Putamen (tissue), 1 donor: ENCODE data around the gene KLF17.
"Not testable (repeated sequence)": the region's sequence is repeated elsewhere in the genome, so short reads cannot be mapped to it uniquely, and the experiment has no call there.

Source experiments
- DNase-seq: peaks from one replicate; pipeline ENCODE4 v3.0.0-alpha.2; 2016; ENCODE audit warnings: low spot score

KLF17 gene

DNA sequence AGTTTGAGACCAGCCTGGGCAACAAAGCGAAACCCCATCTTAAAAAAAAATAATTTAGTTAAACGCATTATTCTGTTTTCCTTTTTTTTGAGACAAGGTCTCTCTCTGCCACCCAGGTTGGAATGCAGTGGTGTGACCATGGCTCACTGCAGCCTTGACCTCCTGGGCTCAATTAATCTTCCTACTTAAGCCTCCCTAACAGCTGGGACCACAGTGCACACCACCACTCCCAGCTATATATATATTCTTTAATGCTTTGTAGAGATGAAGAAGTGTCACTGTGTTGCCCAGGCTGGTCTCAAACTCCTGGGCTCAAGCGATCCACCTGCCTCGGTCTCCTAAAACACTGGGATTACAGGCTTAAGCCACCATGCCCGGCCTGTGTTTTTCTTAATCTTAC lies 7.7 kb upstream of the KLF17 start:
- DNase-seq = no peak

DNA sequence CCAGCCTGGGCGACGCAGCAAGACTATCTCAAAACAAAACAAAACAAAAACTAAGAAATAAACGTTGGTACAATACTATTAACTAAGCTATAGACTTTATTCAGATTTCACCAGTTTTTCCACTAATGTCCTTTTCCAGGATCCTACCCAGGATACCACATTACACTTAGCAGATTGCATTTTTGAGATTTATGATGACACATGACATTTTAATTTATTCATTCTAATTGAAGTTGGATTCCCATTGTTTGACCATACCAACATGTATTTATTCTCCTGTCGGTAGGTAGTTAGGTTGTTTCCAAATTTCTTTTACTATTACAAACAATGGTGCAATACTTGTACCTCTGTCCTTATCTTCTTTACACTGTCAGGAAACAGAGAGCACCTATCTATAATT lies 6.8 kb upstream of the KLF17 start:
- no peak for DNase-seq

DNA sequence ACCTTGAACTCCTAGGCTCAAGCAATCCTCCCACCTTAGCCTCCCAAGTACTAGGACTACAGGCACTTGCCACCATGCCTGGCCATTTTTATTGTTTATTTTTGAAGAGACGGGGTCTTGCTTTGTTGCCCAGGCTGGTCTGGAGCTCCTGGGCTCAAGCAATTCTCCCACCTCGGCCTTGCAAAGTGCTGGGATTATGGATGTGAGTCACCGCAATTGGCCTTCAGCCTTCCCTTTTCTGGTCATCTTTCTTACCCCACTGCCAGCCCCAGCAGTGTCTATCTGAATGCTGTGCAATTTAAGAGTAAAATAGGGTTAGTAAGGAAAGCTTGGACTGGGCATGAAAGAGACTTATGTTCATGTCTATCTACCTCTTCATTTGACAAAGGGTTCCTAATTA lies 6.1 kb upstream of the KLF17 start:
- no peak for DNase-seq

DNA sequence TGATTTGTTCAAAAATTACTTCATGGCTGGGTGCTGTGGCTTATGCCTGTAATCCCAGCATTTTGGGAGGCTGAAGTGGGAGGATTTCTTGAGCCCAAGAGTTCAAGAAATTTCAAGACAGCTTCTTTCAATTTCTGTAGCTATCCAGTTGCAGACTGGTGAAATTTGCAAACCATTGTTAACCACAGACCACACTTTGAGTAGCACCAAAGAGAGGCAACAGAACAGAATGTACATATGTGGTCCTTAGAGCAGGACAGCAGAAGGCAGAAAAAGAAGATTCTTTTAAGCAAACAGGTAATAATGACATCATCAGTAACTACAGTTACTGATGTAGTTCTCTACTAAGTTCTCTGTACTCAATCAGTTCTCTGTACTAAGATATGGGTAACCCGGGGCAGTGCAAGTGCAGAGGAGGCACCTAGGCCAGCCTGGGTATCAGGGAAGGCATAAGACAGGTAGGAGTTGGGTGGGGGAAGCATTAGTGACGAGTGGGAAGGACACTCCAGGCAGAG lies 5.5 kb upstream of the KLF17 start:
- DNase-seq = no peak

DNA sequence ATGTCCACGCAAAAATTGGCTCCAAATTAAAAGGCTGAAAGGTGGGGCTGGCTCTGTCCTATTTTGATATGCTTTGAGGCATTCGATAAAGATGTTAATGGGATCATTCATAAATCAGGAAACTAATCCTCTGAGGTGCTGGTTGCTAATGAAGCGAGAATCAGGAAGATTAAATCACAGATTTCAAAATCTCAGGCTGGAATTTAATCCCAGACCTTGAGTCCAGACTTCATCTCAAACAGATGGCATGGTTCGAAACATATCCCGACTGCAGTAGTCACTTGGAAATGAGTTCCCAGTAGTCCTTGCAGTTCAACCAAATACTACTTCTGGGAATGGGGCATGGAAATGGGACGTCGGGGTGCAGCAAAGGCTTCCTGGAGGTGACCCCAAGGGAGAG lies 4.5 kb upstream of the KLF17 start:
- DNase-seq = no peak

DNA sequence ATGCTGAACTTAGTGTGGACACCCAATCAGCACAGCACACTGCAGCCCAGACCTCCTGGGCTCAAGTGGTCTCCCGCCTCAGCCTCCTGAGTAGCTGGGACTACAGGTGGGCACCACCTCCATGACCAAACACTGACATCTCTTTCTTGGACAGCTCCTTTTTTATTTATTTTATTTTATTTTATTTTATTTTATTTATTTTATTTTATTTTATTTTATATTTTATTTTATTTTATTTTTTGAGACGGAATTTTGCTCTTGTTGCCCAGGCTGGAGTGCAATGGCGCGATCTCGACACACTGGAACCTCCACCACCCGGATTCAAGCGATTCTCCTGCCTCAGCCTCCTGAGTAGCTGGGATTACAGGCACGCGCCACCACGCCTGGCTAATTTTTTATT lies 1.3 kb upstream of the KLF17 start:
- not testable (repeated sequence) for DNase-seq

DNA sequence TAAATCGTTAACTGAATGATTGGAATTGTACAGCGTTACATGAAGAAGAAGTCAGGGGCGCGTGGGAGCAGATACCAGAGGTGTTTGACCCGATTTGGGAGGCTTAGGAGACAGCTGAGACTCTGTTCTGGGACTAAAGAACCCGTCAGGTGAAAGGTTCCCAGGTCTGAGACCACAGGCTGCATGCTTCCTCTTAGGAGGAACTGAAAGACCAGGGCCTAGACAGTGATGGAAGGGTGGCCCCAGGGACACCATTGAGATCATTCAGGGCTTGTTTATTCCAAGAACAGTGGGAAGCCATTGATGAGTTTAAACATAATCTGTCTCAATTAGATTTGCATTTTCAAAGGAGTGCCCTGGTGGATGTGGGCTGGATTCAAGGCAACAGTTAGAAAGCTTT lies 904 bp downstream of the KLF17 start:
- no peak for DNase-seq

DNA sequence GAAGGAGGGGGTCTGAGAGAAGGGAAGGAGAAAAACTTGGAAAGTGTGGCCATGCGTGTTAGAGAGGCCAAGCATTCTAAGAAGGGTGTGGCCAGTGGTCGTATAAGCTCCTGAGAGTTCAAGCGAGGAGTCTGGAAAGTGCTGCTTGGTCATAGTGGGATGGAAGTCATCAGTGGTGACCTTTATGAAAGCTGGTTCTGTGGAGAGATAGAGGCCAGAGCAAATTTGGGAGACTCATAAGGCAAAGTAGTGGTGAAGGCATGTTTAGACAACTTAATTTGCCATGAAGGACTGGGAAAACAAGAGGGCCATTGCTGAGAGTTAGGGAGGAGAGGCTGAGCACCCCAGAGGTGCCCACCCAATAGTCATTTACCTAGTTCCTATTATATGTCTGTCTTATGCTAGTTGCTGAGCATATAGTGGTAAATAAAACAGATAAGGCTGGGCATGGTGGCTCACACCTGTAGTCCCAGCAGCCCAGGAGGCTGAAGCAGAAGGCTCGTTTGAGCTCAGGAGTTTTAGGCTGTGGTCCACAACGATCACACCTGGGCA lies 1.9 kb downstream of the KLF17 start:
- DNase-seq = no peak

DNA sequence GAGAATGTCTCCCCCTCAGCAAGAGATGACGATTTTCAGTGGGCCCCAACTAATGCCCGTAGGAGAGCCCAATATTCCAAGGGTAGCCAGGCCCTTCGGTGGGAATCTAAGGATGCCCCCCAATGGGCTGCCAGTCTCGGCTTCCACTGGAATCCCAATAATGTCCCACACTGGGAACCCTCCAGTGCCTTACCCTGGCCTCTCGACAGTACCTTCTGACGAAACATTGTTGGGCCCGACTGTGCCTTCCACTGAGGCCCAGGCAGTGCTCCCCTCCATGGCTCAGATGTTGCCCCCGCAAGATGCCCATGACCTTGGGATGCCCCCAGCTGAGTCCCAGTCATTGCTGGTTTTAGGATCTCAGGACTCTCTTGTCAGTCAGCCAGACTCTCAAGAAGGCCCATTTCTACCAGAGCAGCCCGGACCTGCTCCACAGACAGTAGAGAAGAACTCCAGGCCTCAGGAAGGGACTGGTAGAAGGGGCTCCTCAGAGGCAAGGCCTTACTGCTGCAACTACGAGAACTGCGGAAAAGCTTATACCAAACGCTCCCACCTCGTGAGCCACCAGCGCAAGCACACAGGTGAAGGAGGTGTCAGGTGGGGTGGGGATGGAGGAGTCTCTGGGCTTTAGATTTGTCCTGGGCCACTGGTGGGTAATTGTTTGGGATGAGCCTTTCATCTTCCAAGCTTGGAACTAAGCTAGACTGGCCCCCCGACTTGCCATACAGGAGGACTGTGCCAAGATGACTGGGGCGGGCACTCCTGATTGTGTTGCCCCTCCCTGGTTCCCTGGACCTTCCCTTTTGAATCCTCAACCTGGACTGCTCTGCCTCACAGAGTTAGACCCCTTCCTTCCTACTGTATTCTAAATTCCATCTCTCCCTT lies 11.2 kb downstream of the KLF17 start:
- no peak for DNase-seq

DNA sequence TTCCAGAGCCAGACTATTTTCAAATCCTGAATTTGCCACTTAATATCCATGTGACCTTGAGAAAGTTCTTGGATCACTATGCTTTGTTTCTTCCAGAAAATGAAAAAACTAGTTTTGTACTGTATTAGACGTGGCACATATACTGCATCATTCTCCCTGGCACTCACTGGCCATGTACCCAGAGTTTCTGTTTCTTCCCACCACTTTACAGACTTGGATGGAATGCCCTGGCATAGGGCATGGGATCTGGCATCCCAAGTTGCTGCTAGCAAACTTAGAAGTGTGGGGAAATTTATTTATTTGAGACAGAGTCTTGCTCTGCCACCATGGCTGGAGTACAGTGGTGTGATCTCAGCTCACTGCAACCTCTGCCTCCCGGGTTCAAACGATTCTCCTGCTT lies 12.8 kb downstream of the KLF17 start:
- no peak for DNase-seq

DNA sequence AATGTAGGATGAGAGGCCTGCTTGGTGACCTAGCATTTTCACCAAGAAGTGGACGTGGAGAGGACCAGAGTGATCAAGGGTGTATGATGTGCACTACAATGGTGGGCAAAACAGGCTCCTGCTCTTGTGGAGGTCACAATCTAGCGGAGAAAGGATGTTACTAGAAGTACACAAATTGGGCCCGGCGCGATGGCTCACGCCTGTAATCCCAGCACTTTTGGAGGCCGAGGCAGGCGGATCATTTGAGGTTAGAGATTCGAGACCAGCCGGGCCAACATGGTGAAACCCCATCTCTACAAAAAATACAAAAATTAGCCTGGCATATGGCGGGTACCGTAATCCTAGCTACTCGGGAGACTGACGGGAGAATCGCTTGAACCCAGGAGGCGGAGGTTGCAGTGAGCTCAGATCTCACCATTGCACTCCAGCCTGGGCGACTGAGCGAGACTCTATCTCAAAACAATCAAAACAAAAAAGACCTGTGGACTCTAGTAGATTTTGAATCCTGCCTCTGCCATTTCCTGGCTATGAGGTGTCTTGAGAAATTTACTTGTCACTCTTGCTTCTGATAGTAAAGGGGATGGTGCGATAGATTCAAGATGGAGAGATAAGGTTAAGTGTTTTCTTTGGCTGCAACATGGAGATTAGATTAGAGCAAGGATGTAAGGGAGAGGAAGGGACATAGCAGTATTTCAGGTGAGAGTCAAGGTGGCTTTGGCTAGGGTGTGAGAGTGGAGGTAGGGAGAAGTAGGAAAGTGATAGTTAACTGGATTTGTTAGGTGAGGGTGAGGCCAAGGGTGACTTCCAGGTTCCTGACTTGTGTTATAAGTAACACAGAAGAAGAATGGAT lies 15.7 kb downstream of the KLF17 start:
- DNase-seq = no peak

DNA sequence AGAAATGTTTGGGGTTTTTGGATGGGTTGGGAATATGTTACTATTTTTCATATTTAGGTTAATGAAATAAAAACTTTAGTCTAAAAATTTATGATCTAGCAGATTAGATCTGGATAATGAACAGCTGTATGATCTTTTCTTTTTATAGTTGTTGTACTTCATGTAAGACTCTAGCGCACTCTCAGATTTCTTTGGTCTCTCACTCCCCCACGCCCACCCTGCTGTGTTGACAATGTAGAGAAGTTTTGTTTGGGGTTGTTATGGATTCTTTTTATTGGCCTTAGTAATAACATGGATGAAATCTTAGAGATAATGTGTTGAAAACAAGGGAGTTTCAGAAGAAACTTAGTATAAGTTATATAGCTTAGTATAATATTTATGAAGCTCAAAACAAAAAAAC lies 17.3 kb downstream of the KLF17 start:
- DNase-seq = no peak

DNA sequence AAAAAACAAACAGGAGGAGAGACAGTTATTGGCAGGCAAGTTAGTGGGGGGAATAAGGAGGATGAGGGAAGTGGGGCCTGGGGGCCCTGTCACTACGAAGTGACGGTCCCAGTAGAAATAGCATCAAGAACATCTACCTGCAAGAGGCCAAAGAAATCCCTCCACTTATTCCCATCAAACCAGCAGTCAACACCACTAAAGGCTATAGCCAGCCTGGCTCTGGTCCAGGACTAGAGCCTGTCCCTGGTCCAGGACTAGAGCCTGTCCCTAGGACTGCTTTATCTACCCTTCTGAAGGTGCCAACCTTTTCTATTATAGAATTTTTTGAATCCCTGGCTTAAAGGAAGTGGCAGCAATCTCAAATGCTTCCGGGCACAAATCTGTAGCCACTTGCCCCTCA lies 19.6 kb downstream of the KLF17 start:
- no peak for DNase-seq

DNA sequence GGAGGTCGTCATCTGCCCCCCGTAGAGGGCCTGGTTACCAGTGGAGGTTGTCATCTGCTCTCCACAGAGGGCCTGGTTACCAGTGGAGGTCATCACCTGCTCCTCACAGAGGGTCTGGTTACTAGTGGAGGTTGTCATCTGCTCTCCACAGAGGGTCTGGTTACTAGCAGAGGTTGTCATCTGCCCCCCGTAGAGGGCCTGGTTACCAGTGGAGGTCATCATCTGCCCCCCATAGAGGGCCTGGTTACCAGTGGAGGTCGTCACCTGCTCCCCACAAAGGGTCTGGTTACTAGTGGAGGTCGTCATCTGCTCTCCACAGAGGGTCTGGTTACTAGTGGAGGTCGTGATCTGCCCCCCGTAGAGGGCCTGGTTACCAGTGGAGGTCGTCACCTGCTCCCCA lies 20.9 kb downstream of the KLF17 start:
- not testable (repeated sequence) for DNase-seq

DNA sequence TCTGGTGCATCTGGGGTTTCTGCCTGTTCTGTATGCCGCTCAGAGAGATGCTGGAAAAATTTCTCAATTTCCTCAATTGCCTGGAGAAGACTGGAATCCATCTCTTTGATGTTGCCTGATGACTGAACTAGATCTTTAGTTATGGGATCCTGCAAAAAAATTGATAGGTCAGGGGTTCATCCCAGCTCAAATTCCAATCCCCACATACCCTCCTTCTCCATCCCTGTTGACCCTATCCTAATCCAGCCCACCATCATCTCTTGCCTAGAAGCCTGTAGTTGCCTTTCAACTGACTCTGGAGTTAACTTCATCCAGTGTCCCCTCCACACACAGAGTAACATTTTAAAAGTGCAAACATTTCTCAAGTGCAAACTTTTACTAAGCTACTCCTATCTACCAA lies 22.9 kb downstream of the KLF17 start, which contains the start of gene KLF18:
Gene KLF18, minus strand, starts transcription at position 101 of the 400 bp plus-strand sequence. Its CDS starts 0 bp downstream, at position 101.
- DNase-seq = no peak

DNA sequence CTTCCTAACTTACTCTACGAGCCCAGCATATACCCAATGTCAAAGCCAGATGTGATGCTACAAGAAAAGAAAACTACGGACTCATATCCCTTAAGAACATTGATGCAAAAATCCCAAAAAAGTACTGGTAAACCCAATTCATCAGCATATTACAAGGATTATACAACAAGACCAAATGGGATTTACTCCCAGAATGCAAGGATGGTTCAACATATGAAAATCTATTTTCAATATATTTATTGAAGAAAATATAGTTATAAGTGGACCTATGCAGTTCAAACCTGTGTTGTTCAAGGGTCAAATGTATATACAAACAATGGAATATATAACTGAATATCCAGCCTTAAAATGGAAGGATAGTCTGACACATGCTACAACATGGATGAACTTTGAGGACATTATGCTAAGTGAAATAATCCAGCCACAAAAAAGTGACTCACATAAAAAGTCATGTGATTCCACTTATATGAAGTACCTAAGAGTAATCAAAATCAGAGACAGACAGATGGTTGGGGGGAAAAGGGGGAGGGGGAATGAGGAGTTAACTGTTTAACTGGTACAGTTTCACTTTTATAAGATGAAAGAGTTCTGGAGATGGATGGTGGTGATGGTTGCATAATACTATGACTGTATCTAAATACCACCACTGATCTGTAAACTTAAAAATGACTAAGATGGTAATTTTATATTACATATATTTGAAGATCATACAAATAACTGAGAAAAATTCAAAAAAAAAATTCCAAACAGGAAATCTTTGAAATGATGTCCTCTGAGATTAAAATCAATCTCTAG lies 26.5 kb downstream of the KLF17 start:
- DNase-seq = no peak

DNA sequence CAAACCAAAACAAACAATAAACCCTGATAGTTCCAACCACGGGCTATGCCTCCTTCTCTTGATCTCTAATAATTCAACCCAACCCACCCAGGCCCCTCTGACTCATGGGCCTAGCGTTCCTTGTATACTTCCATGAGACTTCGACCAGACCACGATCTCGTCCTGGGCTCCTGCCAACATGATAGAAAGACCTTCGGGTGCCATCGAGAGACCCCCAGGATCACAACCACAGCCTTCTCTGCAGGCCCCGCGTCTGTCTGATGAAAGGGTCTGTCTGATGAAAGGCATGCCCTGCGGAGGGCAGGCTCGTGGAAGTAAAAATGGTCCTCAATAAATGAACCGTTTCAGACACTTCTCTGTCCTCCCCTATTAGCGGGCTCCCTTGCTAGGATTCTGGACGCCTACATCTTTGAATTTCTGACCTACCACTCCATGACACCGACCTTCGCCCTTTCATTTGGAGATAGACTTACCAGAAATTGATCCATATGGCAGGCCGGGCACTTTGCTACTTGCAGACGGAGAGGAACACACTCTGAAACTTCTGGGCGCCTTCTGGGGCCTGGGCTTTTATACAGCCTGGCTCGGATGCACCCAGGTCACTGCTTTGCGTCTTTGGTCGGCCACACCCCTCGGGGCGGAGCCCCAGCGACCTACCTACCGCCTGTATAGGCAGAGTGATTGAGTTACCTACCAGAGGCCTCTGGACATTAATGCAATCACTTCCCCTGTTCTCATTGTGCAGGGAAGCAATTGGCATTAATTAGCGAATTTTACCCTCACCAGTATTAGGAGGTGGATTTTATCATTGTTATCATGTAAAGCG lies 28.1 kb downstream of the KLF17 start:
- no peak for DNase-seq

DNA sequence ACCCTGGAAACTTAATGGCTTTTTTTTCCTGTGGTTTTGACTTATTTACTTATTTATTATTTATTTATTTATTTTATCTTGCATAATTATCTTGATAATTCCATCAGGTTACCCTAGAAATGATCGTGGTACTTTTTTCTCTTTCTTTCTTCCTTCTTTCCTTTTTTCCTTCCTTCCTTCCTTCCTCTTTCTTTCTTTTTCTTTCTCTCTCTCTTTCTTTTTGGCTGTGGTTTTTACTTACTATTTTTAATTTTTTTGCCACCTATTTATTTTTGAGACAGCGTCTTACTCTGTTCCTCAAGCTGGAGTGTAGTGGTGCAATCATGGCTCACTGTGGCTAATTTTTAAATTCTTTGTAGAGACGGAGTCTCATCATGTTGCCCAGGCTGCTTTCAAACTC lies 29.0 kb downstream of the KLF17 start:
- no peak for DNase-seq

DNA sequence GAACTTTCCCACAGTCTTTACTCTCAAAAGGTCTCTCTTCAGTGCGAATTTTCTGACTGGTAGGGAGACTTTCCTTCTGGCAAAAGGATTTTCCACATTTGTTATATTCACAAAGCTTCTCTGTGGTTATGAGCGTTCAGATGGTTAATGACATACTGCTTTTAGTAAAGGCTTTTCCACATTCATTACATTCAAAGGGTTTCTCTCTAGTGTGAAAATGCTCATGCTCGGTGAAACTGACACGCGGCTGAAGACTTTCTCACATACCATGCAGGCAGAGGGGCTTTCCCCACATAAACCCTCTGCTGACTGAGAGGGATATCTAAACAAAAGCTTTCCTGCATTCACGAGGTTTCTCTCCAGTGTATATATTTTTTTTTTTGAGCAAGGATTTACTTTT lies 32.7 kb downstream of the KLF17 start:
- no peak for DNase-seq

DNA sequence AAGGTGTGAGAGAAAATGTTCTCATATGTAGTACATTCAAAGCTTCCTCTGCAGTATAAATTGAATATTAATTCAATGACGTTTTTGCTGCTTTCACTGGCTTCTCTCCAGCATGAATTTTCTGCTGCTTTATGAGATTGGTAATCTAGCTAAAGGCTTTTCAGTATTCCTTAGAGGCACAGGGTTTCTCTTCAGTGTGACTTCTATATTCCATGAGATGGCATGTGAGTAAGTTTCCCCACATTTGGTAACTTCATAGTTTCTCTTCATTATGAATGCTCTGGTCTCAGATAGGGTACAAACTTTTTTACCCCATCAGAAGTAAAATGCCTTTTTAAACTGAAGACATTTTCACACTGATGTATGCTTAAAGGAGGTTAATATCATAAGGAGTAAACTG lies 33.2 kb downstream of the KLF17 start:
- DNase-seq = no peak

DNA sequence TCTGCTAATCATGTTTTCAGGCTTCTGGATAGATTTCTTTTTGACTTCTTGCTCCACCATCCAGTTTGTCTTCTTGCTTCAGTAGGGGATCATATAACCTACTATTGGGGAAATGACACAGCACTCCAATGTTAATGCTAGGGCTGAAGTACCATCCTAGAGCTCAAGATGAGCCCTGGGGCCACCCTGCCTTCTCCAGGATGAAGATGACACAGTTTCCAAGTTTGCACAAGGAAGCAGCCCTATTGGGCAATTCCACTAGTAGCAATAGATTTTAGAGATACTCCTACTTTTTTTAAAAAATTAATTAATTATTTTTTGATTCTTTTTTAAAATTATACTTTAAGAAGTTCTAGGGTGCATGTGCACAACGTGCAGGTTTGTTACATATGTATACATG lies 34.1 kb downstream of the KLF17 start:
- no peak for DNase-seq
